K562 (cell line): ENCODE measurements around the gene TMEM147. TPM values are rescaled to one million over a fixed set of nuclear protein-coding genes. Genes with fewer than 3 reads are reported as not detected.

Experiments
- ATAC-seq: fragments of 200-7000 bp; cut with Tn5 transposase; 3 replicates; pipeline ENCODE4 v1.9.1; 2020; ENCODE audit warnings: moderate library complexity
- BruUV-seq: library from RNA; stranded (reverse); fragments of 400-500 nt; replicated peaks from 2 replicates; lab custom pipeline; 2021; lab: Mats Ljungman, UMichigan
- CTCF ChIA-PET: fragments of 300-600 bp; formaldehyde crosslinking; extraction: SDS; loops from one replicate; lab custom pipeline; 2021; ENCODE audit warnings: low intra/inter-chr PET ratio; lab: Yijun Ruan, JAX
- POLR2A ChIA-PET: fragments of 300-600, 350-650 bp; sonication (Branson Sonifier 250); formaldehyde crosslinking; extraction: SDS; loops from one replicate; lab custom pipeline; 2021; ENCODE audit warnings: antibody characterized with exemption, inconsistent platforms; lab: Yijun Ruan, JAX
- DNase-seq, 4 experiments: peaks; one replicate each; pipeline versions ENCODE4 v3.0.0 to v3.0.0-alpha.2; 2011 to 2018; ENCODE audit warnings: low spot score in 3 of 4, mixed read lengths in 3 of 4; ENCODE audit errors: extremely low read depth in 1 of 4
- FAIRE-seq: peaks from 2 replicates; lab custom pipeline; 2011; peaks lifted over from hg19 to GRCh38; lab: Jason Lieb, UNC
- H2AFZ ChIP-seq: 2 replicates; pipeline ENCODE4 v1.6.0; 2011; ENCODE audit warnings: low read depth, low read length, control low read depth, inconsistent platforms
- H3K27ac ChIP-seq: fragments of 200-600 bp; 3 replicates; pipeline ENCODE4 v1.8.0; 2011; ENCODE audit warnings: low read depth, mild to moderate bottlenecking, control low read depth, inconsistent platforms, low read length, moderate library complexity, mixed read lengths; ENCODE audit errors: extremely low read depth
- H3K27me3 ChIP-seq, 2 experiments: fragments of 300-600 bp in 1 of 2; 2 replicates in 1 of 2; 3 replicates in 1 of 2; pipeline versions ENCODE4 v1.6.0 to v1.8.0; 2011; ENCODE audit warnings: inconsistent platforms in 2 of 2, low read length in 2 of 2, mild to moderate bottlenecking in 1 of 2, mixed read lengths in 1 of 2, moderate library complexity in 1 of 2; ENCODE audit not compliant: control insufficient read depth in 2 of 2, insufficient read depth in 2 of 2
- H3K36me3 ChIP-seq: fragments of 300-600 bp; 3 replicates; pipeline ENCODE4 v1.8.0; 2011; ENCODE audit warnings: mild to moderate bottlenecking, low read length, inconsistent platforms; ENCODE audit not compliant: control insufficient read depth, insufficient read depth
- H3K4me1 ChIP-seq, 2 experiments: fragments of 200-600 bp in 1 of 2; replicated peaks in 1 of 2; 2 replicates in 1 of 2; 3 replicates in 1 of 2; pipeline versions ENCODE4 v1.5.1 to v1.8.0; 2011; ENCODE audit warnings: inconsistent platforms in 2 of 2, low read length in 2 of 2, mild to moderate bottlenecking in 1 of 2, mixed read lengths in 1 of 2, moderate library complexity in 1 of 2; ENCODE audit not compliant: control insufficient read depth in 2 of 2, insufficient read depth in 2 of 2
- H3K4me2 ChIP-seq: 2 replicates; pipeline ENCODE4 v1.6.1; 2011; ENCODE audit warnings: low read length, control low read depth, inconsistent platforms, mixed read lengths; ENCODE audit not compliant: insufficient read depth
- H3K4me3 ChIP-seq: fragments of 200-600 bp; sonication (generic), shearing (Covaris generic); 2 replicates; pipeline ENCODE4 v1.5.1; 2016; ENCODE audit warnings: control low read depth, inconsistent platforms
- H3K79me2 ChIP-seq: fragments of 200-600 bp; 3 replicates; pipeline ENCODE4 v1.8.0; 2011; ENCODE audit warnings: low read length, inconsistent platforms; ENCODE audit not compliant: control insufficient read depth, insufficient read depth
- H3K9ac ChIP-seq, 2 experiments: 2 replicates each; pipeline versions ENCODE4 v1.6.0 to v1.6.1; 2011; ENCODE audit warnings: low read depth in 2 of 2, low read length in 2 of 2, control low read depth in 1 of 2, inconsistent platforms in 1 of 2, mild to moderate bottlenecking in 1 of 2, mixed read lengths in 1 of 2; ENCODE audit not compliant: insufficient read depth in 1 of 2
- H3K9me1 ChIP-seq: one replicate; pipeline ENCODE4 v1.6.0; 2011; ENCODE audit warnings: inconsistent platforms, mild to moderate bottlenecking, low read length, moderate library complexity; ENCODE audit not compliant: control insufficient read depth, insufficient read depth
- H3K9me3 ChIP-seq: replicated peaks from 2 replicates; pipeline ENCODE4 v1.5.1; 2011; ENCODE audit warnings: low read depth, low read length, inconsistent platforms; ENCODE audit not compliant: control insufficient read depth, insufficient read depth
- H4K20me1 ChIP-seq: replicated peaks from 2 replicates; pipeline ENCODE4 v1.6.1; 2011; ENCODE audit warnings: low read length, inconsistent platforms, mixed read lengths; ENCODE audit not compliant: control insufficient read depth, insufficient read depth
- BRD9 ChIP-seq: fragments of 450-650 bp; IDR thresholded peaks from 2 replicates; pipeline ENCODE4 v1.6.1; 2018; ENCODE audit warnings: low read depth; ENCODE audit not compliant: partially characterized antibody
- DPF2 ChIP-seq: fragments of 450-650 bp; IDR thresholded peaks from 2 replicates; pipeline ENCODE4 v1.6.1; 2016
- EGR1 ChIP-seq: fragments of 450-650 bp; conservative IDR thresholded peaks from 2 replicates; pipeline ENCODE4 v1.6.1; 2017; ENCODE audit warnings: mild to moderate bottlenecking
- KAT7 ChIP-seq: sonication (generic); formaldehyde crosslinking; IDR thresholded peaks from 2 replicates; pipeline ENCODE4 v1.8.0; 2022; ENCODE audit warnings: missing genetic modification reagents, mild to moderate bottlenecking, borderline replicate concordance
- NELFE ChIP-seq: IDR thresholded peaks from 2 replicates; pipeline ENCODE4 v1.6.1; 2011; ENCODE audit warnings: mild to moderate bottlenecking; ENCODE audit not compliant: insufficient read depth, insufficient read length
- NFATC3 ChIP-seq: fragments of 450-650 bp; IDR thresholded peaks from 2 replicates; pipeline ENCODE4 v1.6.1; 2017; ENCODE audit warnings: mild to moderate bottlenecking
- NKRF ChIP-seq: fragments of 450-650 bp; IDR thresholded peaks from 2 replicates; pipeline ENCODE4 v1.6.1; 2016; ENCODE audit warnings: borderline replicate concordance
- POLR2G ChIP-seq: fragments of 200-400 bp; formaldehyde crosslinking; IDR thresholded peaks from 2 replicates; pipeline ENCODE4 v1.6.1; 2017; ENCODE audit warnings: low read depth, mild to moderate bottlenecking, antibody characterized with exemption, low read length, moderate library complexity
- SP1 ChIP-seq: sonication (generic); formaldehyde crosslinking; IDR thresholded peaks from 2 replicates; pipeline ENCODE4 v1.8.1; 2022; ENCODE audit warnings: mild to moderate bottlenecking, missing genetic modification reagents
- ZNF146 ChIP-seq: IDR thresholded peaks from one replicate; pipeline ENCODE4 v1.6.1; 2018; ENCODE audit warnings: missing compliant biosample characterization; ENCODE audit not compliant: unreplicated experiment
- WGBS: fragments of 100-300 bp; shearing (Covaris generic); methylation state at CpG from one replicate; pipeline ENCODE4 v1.1.6; 2016; ENCODE audit warnings: low coverage, mixed read lengths; ENCODE audit not compliant: insufficient coverage; ENCODE audit errors: missing lambda C conversion rate; 5-methylcytosine and 5-hydroxymethylcytosine counted together
- in situ Hi-C: fragments of 300-500 bp; cut with MboI; formaldehyde crosslinking; loops from 4 replicates; pipeline ENCODE4 v1.15.0; 2018; ENCODE audit warnings: inconsistent platforms, mixed read lengths
- intact Hi-C: fragments of 100-400 bp; cut with micrococcal nuclease; formaldehyde crosslinking; loops from 2 replicates; pipeline ENCODE4 v1.14.2; 2022
- polyA plus RNA-seq, 8 experiments: library from polyadenylated mRNA; depleted of rRNA in 4 of 8; stranded (reverse) in 5 of 8; unstranded in 3 of 8; fragments of >200 nt; fragmentation: Nextera tagmentation in 2 of 8; fragmentation: Illumina TruSeq in 1 of 8; extraction: Ambion mirVana in 2 of 8; extraction: Trizol in 1 of 8; gene quantifications; 2 replicates each; pipeline versions ENCODE4 v1.2.1 to v1.2.3, GENCODE V29; 2011 to 2014; ENCODE audit warnings: inconsistent platforms in 1 of 8, missing spikeins in 1 of 8
- total RNA-seq, 7 experiments: library from RNA; depleted of rRNA in 6 of 7; stranded (reverse); fragments of >200 nt in 6 of 7; fragmentation: Illumina TruSeq in 2 of 7; extraction: Trizol in 2 of 7; gene quantifications; 2 replicates each; pipeline versions ENCODE4 v1.2.1 to v1.2.3, GENCODE V29; 2011 to 2021; ENCODE audit warnings: low replicate concordance in 1 of 7
- TF ChIP-seq, protein P1 (sequence below), 2 experiments: fragments of 450-650 bp in 1 of 2; sonication (generic) in 1 of 2; formaldehyde crosslinking in 1 of 2; IDR thresholded peaks in 1 of 2; conservative IDR thresholded peaks in 1 of 2; 2 replicates each; pipeline versions ENCODE4 v1.6.1 to v1.8.1; 2016 to 2023; ENCODE audit warnings: mild to moderate bottlenecking in 2 of 2, moderate library complexity in 2 of 2, inconsistent platforms in 1 of 2, missing genetic modification reagents in 1 of 2
- TF ChIP-seq, protein P2 (sequence below): fragments of 450-650 bp; formaldehyde crosslinking; IDR thresholded peaks from 2 replicates; pipeline ENCODE4 v1.4.0; 2022; ENCODE audit warnings: mild to moderate bottlenecking, moderate library complexity
- TF ChIP-seq, protein P3 (sequence below): fragments of 450-650 bp; IDR thresholded peaks from 2 replicates; pipeline ENCODE4 v1.6.1; 2016; ENCODE audit warnings: mild to moderate bottlenecking

TMEM147 gene
- total and polyA plus RNA-seq, 9 of the 15 experiments (the other 6 are each of a cell fraction or from before 2014, with no cell fraction given), result 73.8 to 194 (median 142) TPM

- TF ChIP-seq ZNF146 (CRISPR knock-in tag) (no peak), DPF2 (no peak)
- TF ChIP-seq, protein P1, sequence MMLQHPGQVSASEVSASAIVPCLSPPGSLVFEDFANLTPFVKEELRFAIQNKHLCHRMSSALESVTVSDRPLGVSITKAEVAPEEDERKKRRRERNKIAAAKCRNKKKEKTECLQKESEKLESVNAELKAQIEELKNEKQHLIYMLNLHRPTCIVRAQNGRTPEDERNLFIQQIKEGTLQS (IDR thresholded peaks at IDR 0.05), result peak; percentile 50; the same call in 1 of the 2 replicates
- TF ChIP-seq, protein P1 (CRISPR knock-in tag; conservative IDR thresholded peaks at IDR 0.05), result no peak
Measured at GRCh38 chr19:35544110-35544802, 1.2 kb upstream of the TMEM147 start (continued).

GRCh38 chr19:35545855-35546381 is 492 bp downstream of the TMEM147 start:
- no peaks in the 10 kb centered on the region for H3K9me3 ChIP-seq
- no peaks in the 10 kb centered on the region for H3K27me3 ChIP-seq
- H3K4me1 ChIP-seq, result peaks cover 16 to 40% of the 10 kb centered on the region in 2 experiments; a peak in 4 of 5 replicates
- peak; percentile 71 to 89 (median 84) for DNase-seq
- H3K79me2 ChIP-seq, result peaks cover 36% of the 10 kb centered on the region
- H4K20me1 ChIP-seq, result peaks cover 9% of the 10 kb centered on the region
- peaks cover 13% of the 10 kb centered on the region for H3K9me1 ChIP-seq
- peak; percentile 67 for ATAC-seq
- peak overlapping the region; percentile 90 for H3K27ac ChIP-seq
- H3K9ac ChIP-seq, result peak overlapping the region; percentile 93
- ChIA-PET POLR2A (no interaction called here), CTCF (interaction anchor here (0.6 to 1.5 kb wide), 2 partner anchors 97 to 171 kb away, joined by 3 to 4 read pairs; no protein-coding TSS in a partner anchor)
- H3K4me2 ChIP-seq, result peak overlapping the region; percentile 100
- H3K36me3 ChIP-seq, result peaks cover 56% of the 10 kb centered on the region; the same call in 2 of the 3 replicates
- peak overlapping the region; percentile 96 for H3K4me3 ChIP-seq
- in situ Hi-C loops, result no loop called here
- FAIRE-seq, result peak; percentile 77
- H2AFZ ChIP-seq, result peak overlapping the region; percentile 97
- BruUV-seq, result no TSS peak
- intact Hi-C loops, result no loop called here
- WGBS, result under 1% methylated on average over 20 of the region's 27 CpGs
- TF ChIP-seq KAT7 (CRISPR knock-in tag) (no peak), NELFE (no peak), POLR2G (no peak), SP1 (CRISPR knock-in tag) (0 out of 2 replicates have a peak, but pooled peaks have one; percentile 4), EGR1 (peak; percentile 76), NFATC3 (no peak), NKRF (peak; percentile 78), BRD9 (no peak)
- TF ChIP-seq, protein P2, sequence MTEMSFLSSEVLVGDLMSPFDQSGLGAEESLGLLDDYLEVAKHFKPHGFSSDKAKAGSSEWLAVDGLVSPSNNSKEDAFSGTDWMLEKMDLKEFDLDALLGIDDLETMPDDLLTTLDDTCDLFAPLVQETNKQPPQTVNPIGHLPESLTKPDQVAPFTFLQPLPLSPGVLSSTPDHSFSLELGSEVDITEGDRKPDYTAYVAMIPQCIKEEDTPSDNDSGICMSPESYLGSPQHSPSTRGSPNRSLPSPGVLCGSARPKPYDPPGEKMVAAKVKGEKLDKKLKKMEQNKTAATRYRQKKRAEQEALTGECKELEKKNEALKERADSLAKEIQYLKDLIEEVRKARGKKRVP (CRISPR knock-in tag), result no peak
- TF ChIP-seq, protein P3, sequence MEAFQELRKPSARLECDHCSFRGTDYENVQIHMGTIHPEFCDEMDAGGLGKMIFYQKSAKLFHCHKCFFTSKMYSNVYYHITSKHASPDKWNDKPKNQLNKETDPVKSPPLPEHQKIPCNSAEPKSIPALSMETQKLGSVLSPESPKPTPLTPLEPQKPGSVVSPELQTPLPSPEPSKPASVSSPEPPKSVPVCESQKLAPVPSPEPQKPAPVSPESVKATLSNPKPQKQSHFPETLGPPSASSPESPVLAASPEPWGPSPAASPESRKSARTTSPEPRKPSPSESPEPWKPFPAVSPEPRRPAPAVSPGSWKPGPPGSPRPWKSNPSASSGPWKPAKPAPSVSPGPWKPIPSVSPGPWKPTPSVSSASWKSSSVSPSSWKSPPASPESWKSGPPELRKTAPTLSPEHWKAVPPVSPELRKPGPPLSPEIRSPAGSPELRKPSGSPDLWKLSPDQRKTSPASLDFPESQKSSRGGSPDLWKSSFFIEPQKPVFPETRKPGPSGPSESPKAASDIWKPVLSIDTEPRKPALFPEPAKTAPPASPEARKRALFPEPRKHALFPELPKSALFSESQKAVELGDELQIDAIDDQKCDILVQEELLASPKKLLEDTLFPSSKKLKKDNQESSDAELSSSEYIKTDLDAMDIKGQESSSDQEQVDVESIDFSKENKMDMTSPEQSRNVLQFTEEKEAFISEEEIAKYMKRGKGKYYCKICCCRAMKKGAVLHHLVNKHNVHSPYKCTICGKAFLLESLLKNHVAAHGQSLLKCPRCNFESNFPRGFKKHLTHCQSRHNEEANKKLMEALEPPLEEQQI, result no peak
